Ovary (tissue), 9 donors: ENCODE measurements around the gene ZBTB7A. TPM values are rescaled to one million over a fixed set of nuclear protein-coding genes. Genes with fewer than 3 reads are reported as not detected.

ENCODE experiments used
- DNase-seq, 5 donors: peaks; one replicate each; pipeline ENCODE4 v3.0.0-alpha.2; 2019 to 2020
- H3K27ac ChIP-seq, 2 donors: fragments of 200-600 bp; one replicate each; pipeline versions ENCODE4 v1.5.1 to v1.8.0; 2019 to 2022
- H3K27me3 ChIP-seq: fragments of 200-600 bp; one replicate; pipeline ENCODE4 v1.8.0; 2022
- H3K36me3 ChIP-seq: fragments of 200-600 bp; sonication (generic); one replicate; pipeline ENCODE4 v1.5.1; 2019
- H3K4me1 ChIP-seq: one replicate; pipeline ENCODE4 v1.8.1; 2013; ENCODE audit warnings: mild to moderate bottlenecking, moderate library complexity; ENCODE audit not compliant: insufficient read depth
- H3K4me3 ChIP-seq: fragments of 200-600 bp; sonication (generic); one replicate; pipeline ENCODE4 v1.5.1; 2017
- H3K9me3 ChIP-seq, 2 donors: fragments of 200-600 bp in 1 of 2; sonication (generic) in 1 of 2; one replicate each; pipeline versions ENCODE4 v1.5.1 to v1.8.1; 2013 to 2019; ENCODE audit warnings: mild to moderate bottlenecking in 1 of 2, moderate library complexity in 1 of 2
- CTCF ChIP-seq, 3 donors: fragments of 450-650 bp in 2 of 3; fragments of 200-600 bp in 1 of 3; IDR thresholded peaks; one replicate each; pipeline versions ENCODE4 v1.5.1 to v1.8.0; 2016 to 2022; ENCODE audit warnings: antibody characterized with exemption in 3 of 3, mild to moderate bottlenecking in 1 of 3
- EP300 ChIP-seq: sonication (generic); formaldehyde crosslinking; IDR thresholded peaks from one replicate; pipeline ENCODE4 v1.6.1; 2017; ENCODE audit warnings: antibody characterized with exemption
- POLR2A ChIP-seq: fragments of 450-650 bp; IDR thresholded peaks from one replicate; pipeline ENCODE4 v1.6.1; 2017; ENCODE audit warnings: antibody characterized with exemption, mild to moderate bottlenecking, moderate library complexity
- WGBS, 3 donors: extraction: QIAGEN DNeasy Blood & Tissue Kit in 1 of 3; methylation state at CpG; one replicate each; pipeline versions ENCODE4 v1.1.5 to v1.1.7; 2013 to 2017; 5-methylcytosine and 5-hydroxymethylcytosine counted together
- intact Hi-C, 4 donors: fragments of 100-400 bp; cut with DNase I; formaldehyde crosslinking; loops; one replicate each; pipeline versions ENCODE4 v1.11.0 to v1.15.1; 2022 to 2023
- polyA plus RNA-seq, 2 donors: library from polyadenylated mRNA; stranded (reverse); fragments of 200-250 nt in 1 of 2; fragments of 350-450 nt in 1 of 2; fragmentation: Illumina TruSeq in 1 of 2; extraction: RNeasy Lipid Tissue Mini Kit (QIAGEN cat#74804) in 1 of 2; gene quantifications; one replicate each; pipeline ENCODE4 v1.2.3, GENCODE V29; 2013 to 2014
- total RNA-seq, 7 donors: library from RNA; depleted of rRNA in 2 of 7; stranded (reverse); fragments of >200 nt in 2 of 7; fragmentation: NEBNext Ultra II Directional in 3 of 7; extraction: Animal tissue kit (Norgen Biotek cat#: 25700) in 3 of 7; gene quantifications; one replicate each; pipeline versions ENCODE4 v1.1.0 to v1.2.4, GENCODE V29; 2016 to 2023
- donor health status: DM: no; HTN: no; CAD: no; lungs with moderate emphysema.
- donor health status: DM: no; HTN: no; CAD: no.
- donor health status: Bipolar disorder and iron deficiency.
- donor health status: DM: yes; HTN: yes; CAD: no.
- donor health status: DM: no; HTN: no; CAD: no.
- donor health status: DM: yes; HTN: yes; CAD: no.

The ZBTB7A gene
- total and polyA plus RNA-seq, 9 donors: 9.1 to 56.4 (median 38.5) TPM

GRCh38 chr19:4099041-4099764 lies 32.5 kb upstream of the ZBTB7A start:
- WGBS, 3 donors: 88 to 93% (median 88%) methylated on average over 38 of the region's 38 CpGs
- Histone ChIP-seq H3K27me3 (no peaks in the 10 kb centered on the region), H3K36me3 (no peaks in the 10 kb centered on the region), H3K27ac (no peak overlapping the region), H3K9me3 (no peaks in the 10 kb centered on the region), H3K4me3 (no peak overlapping the region), H3K4me1 (no peaks in the 10 kb centered on the region)
- TF ChIP-seq EP300: no peak
- no peak for TF ChIP-seq POLR2A
- no peak for TF ChIP-seq CTCF (IDR thresholded peaks at IDR 0.05)
- intact Hi-C loops: no loop called here
- no peak for DNase-seq

- H3K36me3 ChIP-seq: no peaks in the 10 kb centered on the region
- 80 to 86% (median 83%) methylated on average over 16 to 18 of the region's 18 CpGs for WGBS, 3 donors
- DNase-seq: no peak
Measured at GRCh38 chr19:4098493-4098892, 31.8 kb upstream of the ZBTB7A start.

GRCh38 chr19:4097501-4097900 lies 30.8 kb upstream of the ZBTB7A start:
- Histone ChIP-seq H3K27ac (peak overlapping the region in 1 of 2 donors; percentile 69), H3K4me1 (no peaks in the 10 kb centered on the region), H3K27me3 (no peaks in the 10 kb centered on the region), H3K9me3 (no peaks in the 10 kb centered on the region), H3K36me3 (no peaks in the 10 kb centered on the region), H3K4me3 (no peak overlapping the region)
- intact Hi-C loops: no loop called here
- 23 to 39% (median 38%) methylated on average over 11 of the region's 11 CpGs for WGBS, 3 donors
- TF ChIP-seq CTCF (IDR thresholded peaks at IDR 0.05): no peak
- no peak for TF ChIP-seq EP300
- no peak for TF ChIP-seq POLR2A
- peak in 4 of 5 donors; percentile 53 to 67 (median 60) for DNase-seq

More at GRCh38 chr19:4098493-4098892, 31.8 kb upstream of the ZBTB7A start:
- Histone ChIP-seq H3K4me1 (no peaks in the 10 kb centered on the region), H3K9me3 (no peaks in the 10 kb centered on the region), H3K27me3 (no peaks in the 10 kb centered on the region), H3K27ac (no peak overlapping the region), H3K4me3 (no peak overlapping the region)
- TF ChIP-seq POLR2A (no peak), CTCF (IDR thresholded peaks at IDR 0.05) (no peak), EP300 (no peak)
- intact Hi-C loops: no loop called here

- no peaks in the 10 kb centered on the region for H3K4me1 ChIP-seq
- no peaks in the 10 kb centered on the region for H3K36me3 ChIP-seq
- intact Hi-C loops: no loop called here
- no peak for TF ChIP-seq EP300
- TF ChIP-seq POLR2A: no peak
- no peak for TF ChIP-seq CTCF (IDR thresholded peaks at IDR 0.05)
- WGBS, 3 donors: 87 to 89% (median 88%) methylated on average over 31 of the region's 31 CpGs
- no peak overlapping the region for H3K4me3 ChIP-seq
- DNase-seq: no peak
- H3K9me3 ChIP-seq: no peaks in the 10 kb centered on the region
- no peaks in the 10 kb centered on the region for H3K27me3 ChIP-seq
- H3K27ac ChIP-seq: no peak overlapping the region
Measured at GRCh38 chr19:4096049-4096892, 29.6 kb upstream of the ZBTB7A start.
